ENCODE measurements around the gene CLK3. TPM values are rescaled to one million over a fixed set of nuclear protein-coding genes. Genes with fewer than 3 reads are reported as not detected.
"Not testable (repeated sequence)": the region's sequence is repeated elsewhere in the genome, so short reads cannot be mapped to it uniquely, and the experiment has no call there.

Gene CLK3
- polyA plus RNA-seq, 3 donors: 75.2 to 77.8 (median 75.3) TPM

DNA sequence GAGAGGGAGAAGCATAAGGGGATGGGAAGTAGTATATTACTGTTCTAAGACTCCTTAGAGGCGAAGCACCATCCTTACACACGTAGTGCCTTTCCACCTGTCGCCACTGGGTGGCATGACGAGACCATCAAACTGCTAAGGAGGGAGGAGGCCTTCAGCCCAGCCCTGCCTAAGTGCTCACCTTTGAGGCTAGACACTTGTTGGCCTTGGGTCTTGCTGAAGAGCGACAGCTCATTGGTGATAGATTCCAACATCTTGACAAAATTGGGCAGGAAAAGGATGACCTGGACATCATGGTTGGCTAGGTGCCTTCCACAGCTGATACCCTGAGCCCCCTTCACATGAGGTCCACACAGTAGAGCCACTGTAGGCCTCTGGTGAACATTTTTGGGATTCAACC, 19.6 kb downstream of the CLK3 start:
- peak; percentile 35 for DNase-seq

DNA sequence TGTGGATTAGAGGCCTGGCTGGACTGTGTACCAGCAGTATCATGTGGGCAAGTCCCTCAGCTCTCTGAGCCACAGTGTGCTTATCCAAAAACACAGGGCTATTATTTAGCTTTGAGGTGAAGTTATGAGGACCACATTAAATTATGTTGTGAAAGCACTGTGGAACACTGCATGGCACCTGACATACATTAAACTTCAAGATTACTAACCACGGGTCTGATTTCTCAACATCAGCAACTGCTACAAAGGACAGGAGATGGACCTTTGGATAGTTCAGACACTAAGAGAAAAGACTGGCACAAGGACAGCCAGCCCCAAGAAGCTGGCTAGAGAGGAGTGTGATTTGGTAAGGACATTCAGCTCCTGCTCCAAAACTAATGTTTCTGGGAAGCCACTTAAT, 21.3 kb downstream of the CLK3 start:
- no peak for DNase-seq

- no peak for DNase-seq
These were observed 25.5 kb downstream of the CLK3 start for GRCh38 chr15:74641151-74641550.

DNA sequence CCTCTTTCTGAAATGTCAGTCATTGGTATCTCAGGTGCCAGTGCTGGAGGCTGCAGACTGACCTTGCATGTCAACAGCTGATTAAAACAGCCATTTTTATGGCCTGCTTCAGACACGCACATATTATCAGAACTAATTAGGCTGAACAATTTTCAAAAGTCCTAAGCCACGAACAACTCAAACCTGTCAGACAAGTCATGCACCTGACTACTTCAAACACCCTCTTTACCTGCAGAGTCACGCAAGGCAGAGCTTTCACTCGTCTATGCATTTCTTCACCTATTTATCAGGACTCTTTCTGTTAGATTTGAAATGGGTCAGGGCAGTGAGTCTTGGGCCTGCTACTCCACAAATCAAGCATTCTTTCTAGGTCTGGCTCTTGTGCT, 26.7 kb downstream of the CLK3 start:
- DNase-seq: peak; percentile 27

- DNase-seq: no peak
These were observed 27.4 kb downstream of the CLK3 start for GRCh38 chr15:74642734-74643664.

- DNase-seq: no peak
These were observed 28.1 kb downstream of the CLK3 start for GRCh38 chr15:74643665-74644204.

GRCh38 chr15:74646480-74646879, 30.8 kb downstream of the CLK3 start:
- DNase-seq: no peak

GRCh38 chr15:74648051-74648842, 32.6 kb downstream of the CLK3 start:
- no peak for DNase-seq

- no peak for DNase-seq
These were observed 35.7 kb downstream of the CLK3 start for GRCh38 chr15:74651242-74651741.

- no peak for DNase-seq
These were observed 37.9 kb downstream of the CLK3 start for GRCh38 chr15:74653426-74654102.

DNA sequence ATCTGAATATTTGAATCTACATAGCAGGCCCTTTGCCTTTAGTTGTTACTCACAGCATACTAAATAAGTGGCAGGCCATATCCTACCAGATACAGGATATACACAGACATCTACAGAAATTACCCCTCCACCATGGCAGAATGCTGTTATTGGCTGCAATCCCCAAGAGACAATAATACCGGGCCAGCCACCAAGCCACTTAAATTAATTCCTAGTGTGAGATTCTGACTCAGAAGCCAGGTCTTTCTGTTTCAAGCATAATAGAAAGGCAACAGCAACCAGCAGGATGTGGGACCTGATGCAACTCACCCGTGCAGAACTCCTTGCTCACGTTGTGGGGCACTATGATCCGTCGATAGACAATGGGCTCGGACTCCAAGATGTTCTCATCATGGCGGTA, 39.8 kb downstream of the CLK3 start:
- DNase-seq: no peak

DNA sequence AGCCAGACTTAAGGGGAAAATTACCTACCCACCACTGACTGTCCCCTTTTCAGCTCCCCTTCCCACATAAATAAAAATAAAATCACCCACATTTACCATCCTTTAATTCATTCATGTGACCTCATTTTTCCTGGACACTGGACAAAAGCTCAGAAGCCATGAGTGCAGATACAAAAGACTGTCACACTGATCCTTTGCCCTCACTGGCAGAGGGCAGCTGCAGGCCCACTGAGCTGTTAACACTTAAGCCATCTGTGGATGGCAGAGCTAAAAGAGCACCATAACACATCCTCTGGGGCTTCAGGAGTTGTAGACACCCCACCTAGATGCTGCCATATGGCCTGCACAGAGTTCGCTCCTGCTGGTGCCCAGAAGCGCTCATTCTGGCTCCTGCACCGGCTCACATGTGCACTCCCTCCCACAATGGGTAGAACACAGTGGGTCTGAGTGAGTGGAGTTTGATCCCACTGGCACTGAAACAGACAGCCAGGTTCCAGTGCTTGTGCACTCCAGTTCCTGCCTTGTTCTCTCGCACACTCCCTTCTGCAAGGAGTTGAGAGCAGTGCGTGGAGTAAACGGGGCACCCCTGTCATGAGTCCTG, 41.4 kb downstream of the CLK3 start:
- DNase-seq: no peak

GRCh38 chr15:74657846-74658245, 42.2 kb downstream of the CLK3 start:
- DNase-seq: no peak

DNA sequence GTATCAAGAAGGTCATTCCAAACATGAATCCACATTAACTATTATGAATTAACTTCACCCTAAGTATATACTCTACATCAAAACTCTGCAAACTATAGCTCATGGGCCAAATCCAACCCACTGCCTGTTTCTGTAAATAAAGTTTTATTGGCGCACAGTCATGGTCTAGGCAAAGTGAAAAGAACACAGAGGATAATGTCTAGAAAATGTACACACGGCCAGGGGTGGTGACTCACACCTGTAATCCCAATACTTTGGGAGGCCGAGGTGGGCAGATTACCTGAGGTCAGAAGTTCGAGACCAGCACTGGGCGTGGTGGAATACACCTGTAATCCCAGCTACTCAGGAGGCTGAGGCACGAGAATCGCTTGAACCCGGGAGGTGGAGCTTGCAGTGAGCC, 45.6 kb downstream of the CLK3 start:
- not testable (repeated sequence) for DNase-seq

- DNase-seq: no peak
These were observed 46.6 kb downstream of the CLK3 start for GRCh38 chr15:74662064-74662860.

DNA sequence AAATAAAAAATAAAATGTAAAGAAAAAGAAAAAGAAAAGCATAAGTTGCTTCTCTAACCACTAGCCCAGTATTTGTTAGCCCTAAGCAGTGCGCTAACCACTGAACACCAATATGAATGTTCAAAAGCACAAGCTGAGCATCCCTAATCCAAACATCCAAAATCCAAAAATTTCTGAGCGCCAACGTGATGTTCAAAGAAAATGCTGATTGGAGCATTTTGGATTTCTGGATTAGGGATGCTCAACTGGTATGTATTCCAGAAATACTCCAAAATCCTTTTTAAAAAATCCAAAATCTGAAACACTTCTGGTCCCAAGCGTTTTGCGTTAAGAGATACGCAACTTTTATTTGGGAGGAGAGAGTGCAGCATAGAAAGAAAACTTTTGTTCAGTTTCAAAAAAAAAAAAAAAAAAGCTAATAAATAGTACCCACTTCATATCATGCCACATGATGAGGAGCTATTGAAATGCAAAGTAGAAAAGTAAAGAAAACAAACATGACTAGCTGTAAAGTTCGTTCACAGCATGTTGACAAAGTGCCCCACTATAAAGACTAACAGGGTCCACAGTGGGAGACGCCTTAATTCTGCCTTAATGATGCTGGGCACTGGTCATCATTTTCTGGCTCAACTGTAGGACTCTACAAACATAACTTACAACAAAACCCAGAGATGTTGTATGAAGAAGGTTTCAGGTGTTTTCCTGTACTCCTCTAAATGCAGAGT, 47.8 kb downstream of the CLK3 start:
- DNase-seq: no peak

- no peak for DNase-seq
These were observed 48.5 kb downstream of the CLK3 start for GRCh38 chr15:74664028-74664616.

DNA sequence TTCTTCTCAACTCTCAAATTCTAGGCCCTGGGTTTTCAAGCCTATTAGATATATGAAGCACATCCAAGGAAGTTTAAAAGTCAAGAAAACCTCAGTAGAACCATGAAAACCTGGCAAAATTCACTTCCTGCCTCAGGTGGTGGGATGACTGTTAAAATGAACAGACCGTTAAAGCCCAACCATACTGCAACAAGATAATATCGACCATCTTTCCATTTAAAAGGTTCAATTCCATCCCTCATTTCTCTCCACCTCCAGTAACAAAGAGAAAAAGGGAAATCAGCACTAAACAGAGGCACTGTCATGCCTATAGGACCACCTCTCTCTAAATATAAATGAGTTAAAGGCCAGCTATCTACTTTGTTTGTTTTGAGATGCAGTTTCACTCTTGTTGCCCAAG, 49.0 kb downstream of the CLK3 start:
- DNase-seq: no peak

GRCh38 chr15:74667975-74668374, 52.3 kb downstream of the CLK3 start:
- no peak for DNase-seq

DNA sequence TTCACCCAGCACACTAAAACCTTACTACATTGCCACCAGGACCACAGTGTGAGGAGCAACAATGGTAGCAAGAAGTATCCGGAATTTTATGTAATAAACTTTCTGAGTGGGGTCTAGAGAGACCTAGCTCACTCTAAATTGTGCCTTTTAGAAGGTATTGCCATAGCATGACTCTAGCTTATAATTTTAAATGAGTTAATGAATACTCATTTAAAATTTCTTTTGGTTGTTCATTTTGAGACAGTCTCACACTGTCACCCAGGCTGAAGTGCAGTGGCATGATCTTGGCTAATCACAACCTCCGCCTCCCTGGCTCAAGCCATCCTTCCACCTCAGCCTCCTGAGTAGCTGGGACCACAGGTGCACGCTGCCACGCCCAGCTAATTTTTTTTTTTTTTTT, 54.0 kb downstream of the CLK3 start:
- DNase-seq: no peak
